ENCODE data around the gene ECI2. TPM values are rescaled to one million over a fixed set of nuclear protein-coding genes. Genes with fewer than 3 reads are reported as not detected.

ECI2 gene
- total RNA-seq, 4 donors from 2014 or later, result 23.9 to 87.9 (median 50.7) TPM

DNA sequence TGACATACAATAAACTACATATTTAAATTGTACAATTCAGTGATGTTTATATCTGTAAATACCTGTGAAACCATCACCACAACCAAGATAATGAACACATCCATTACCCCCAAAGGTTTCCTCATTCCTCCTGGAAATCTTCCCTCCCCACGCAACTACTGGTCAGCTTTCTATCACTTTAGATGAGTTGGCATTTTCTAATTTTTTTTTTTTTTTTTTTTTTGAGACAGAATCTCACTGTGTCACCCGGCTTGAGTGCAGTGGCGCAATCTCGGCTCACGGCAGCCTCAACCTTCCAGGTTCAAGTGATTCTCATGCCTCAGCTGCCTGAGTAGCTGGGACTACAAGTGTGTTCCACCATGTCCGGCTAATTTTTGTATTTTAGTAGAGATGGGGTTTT lies 31.7 kb upstream of the ECI2 start:
- no peak overlapping the region for H3K27ac ChIP-seq
- H3K36me3 ChIP-seq, result no peaks in the 10 kb centered on the region
- no peaks in the 10 kb centered on the region for H3K9me3 ChIP-seq
- no peak overlapping the region for H3K4me3 ChIP-seq
- no peaks in the 10 kb centered on the region for H3K27me3 ChIP-seq
- no peak for DNase-seq
- H3K4me1 ChIP-seq, result no peaks in the 10 kb centered on the region
- TF ChIP-seq, protein P1, sequence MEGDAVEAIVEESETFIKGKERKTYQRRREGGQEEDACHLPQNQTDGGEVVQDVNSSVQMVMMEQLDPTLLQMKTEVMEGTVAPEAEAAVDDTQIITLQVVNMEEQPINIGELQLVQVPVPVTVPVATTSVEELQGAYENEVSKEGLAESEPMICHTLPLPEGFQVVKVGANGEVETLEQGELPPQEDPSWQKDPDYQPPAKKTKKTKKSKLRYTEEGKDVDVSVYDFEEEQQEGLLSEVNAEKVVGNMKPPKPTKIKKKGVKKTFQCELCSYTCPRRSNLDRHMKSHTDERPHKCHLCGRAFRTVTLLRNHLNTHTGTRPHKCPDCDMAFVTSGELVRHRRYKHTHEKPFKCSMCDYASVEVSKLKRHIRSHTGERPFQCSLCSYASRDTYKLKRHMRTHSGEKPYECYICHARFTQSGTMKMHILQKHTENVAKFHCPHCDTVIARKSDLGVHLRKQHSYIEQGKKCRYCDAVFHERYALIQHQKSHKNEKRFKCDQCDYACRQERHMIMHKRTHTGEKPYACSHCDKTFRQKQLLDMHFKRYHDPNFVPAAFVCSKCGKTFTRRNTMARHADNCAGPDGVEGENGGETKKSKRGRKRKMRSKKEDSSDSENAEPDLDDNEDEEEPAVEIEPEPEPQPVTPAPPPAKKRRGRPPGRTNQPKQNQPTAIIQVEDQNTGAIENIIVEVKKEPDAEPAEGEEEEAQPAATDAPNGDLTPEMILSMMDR (IDR thresholded peaks at IDR 0.05), result no peak
- TF ChIP-seq POLR2A (IDR thresholded peaks at IDR 0.05), result no peak

DNA sequence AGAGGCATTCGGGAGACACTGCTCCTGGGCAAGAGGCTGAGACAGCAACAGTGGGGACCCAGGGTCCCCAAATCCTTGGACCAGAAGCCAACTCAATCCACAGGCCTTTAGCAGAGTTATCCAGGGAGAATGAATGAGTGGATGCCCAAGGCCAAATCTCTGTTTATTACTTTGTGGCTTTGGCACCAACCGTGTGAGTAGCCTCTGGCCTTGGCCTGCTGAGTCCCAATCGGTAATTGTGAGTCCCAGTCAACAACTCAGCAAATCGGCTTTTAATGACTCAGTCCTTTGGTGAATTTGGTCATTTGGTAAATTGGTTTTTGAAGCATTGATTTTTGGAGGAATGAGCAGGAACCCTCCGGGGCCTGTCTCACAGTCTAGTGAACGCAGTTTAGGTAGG lies 29.1 kb upstream of the ECI2 start:
- Histone ChIP-seq H3K9me3 (no peaks in the 10 kb centered on the region), H3K4me1 (no peaks in the 10 kb centered on the region), H3K4me3 (no peak overlapping the region), H3K27me3 (no peaks in the 10 kb centered on the region), H3K36me3 (no peaks in the 10 kb centered on the region), H3K27ac (no peak overlapping the region)
- TF ChIP-seq, protein P1 (IDR thresholded peaks at IDR 0.05), result no peak
- TF ChIP-seq POLR2A (IDR thresholded peaks at IDR 0.05), result no peak
- no peak for DNase-seq

GRCh38 chr6:4164117-4164442 lies 28.7 kb upstream of the ECI2 start:
- no peaks in the 10 kb centered on the region for H3K9me3 ChIP-seq
- no peak overlapping the region for H3K27ac ChIP-seq
- no peaks in the 10 kb centered on the region for H3K36me3 ChIP-seq
- H3K27me3 ChIP-seq, result no peaks in the 10 kb centered on the region
- no peak for DNase-seq
- no peak for TF ChIP-seq POLR2A (IDR thresholded peaks at IDR 0.05)
- TF ChIP-seq, protein P1 (IDR thresholded peaks at IDR 0.05), result peak in 1 of 6 experiments; percentile 6
- no peak overlapping the region for H3K4me3 ChIP-seq
- no peaks in the 10 kb centered on the region for H3K4me1 ChIP-seq

- TF ChIP-seq, protein P1 (IDR thresholded peaks at IDR 0.05), result no peak
- no peak for TF ChIP-seq POLR2A (IDR thresholded peaks at IDR 0.05)
- DNase-seq, result no peak
- Histone ChIP-seq H3K4me3 (no peak overlapping the region), H3K4me1 (no peaks in the 10 kb centered on the region), H3K9me3 (no peaks in the 10 kb centered on the region), H3K27me3 (no peaks in the 10 kb centered on the region), H3K36me3 (no peaks in the 10 kb centered on the region), H3K27ac (no peak overlapping the region)
Observed at GRCh38 chr6:4163408-4164116, 28.2 kb upstream of the ECI2 start.

DNA sequence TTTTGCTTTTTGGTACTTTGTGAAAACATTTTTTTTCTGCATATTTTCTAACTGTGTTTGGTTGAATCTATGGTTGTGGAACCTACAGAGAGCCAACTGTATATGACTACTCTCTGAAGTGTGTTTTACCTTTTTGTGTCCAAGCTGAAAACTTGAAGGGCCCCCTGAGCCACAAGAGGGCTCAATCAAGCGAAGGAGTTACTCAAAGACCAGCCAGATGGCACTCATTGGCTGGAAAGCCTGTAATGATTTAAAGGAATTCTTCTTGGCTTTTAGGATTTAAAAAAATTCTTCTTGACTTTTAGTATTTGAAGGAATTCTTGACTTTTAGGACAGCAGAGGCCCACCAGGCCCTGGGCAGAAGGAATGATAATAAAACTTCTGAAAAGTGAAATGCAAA lies 27.0 kb upstream of the ECI2 start:
- TF ChIP-seq, protein P1 (IDR thresholded peaks at IDR 0.05), result no peak
- no peak for TF ChIP-seq POLR2A (IDR thresholded peaks at IDR 0.05)
- Histone ChIP-seq H3K36me3 (no peaks in the 10 kb centered on the region), H3K27ac (no peak overlapping the region), H3K27me3 (no peaks in the 10 kb centered on the region), H3K4me1 (no peaks in the 10 kb centered on the region), H3K9me3 (no peaks in the 10 kb centered on the region), H3K4me3 (no peak overlapping the region)
- no peak for DNase-seq

GRCh38 chr6:4159491-4159890 lies 24.1 kb upstream of the ECI2 start:
- H3K4me1 ChIP-seq, result no peaks in the 10 kb centered on the region
- no peaks in the 10 kb centered on the region for H3K9me3 ChIP-seq
- TF ChIP-seq POLR2A (IDR thresholded peaks at IDR 0.05), result no peak
- TF ChIP-seq, protein P1 (IDR thresholded peaks at IDR 0.05), result no peak
- DNase-seq, result no peak
- no peak overlapping the region for H3K4me3 ChIP-seq
- H3K27ac ChIP-seq, result no peak overlapping the region
- H3K36me3 ChIP-seq, result no peaks in the 10 kb centered on the region
- H3K27me3 ChIP-seq, result no peaks in the 10 kb centered on the region

Measured in Peyer's patch (tissue), 4 donors.